ENCODE data around the gene TNXB.
"Not testable (repeated sequence)": the region's sequence is repeated elsewhere in the genome, so short reads cannot be mapped to it uniquely, and the experiment has no call there.

DNA sequence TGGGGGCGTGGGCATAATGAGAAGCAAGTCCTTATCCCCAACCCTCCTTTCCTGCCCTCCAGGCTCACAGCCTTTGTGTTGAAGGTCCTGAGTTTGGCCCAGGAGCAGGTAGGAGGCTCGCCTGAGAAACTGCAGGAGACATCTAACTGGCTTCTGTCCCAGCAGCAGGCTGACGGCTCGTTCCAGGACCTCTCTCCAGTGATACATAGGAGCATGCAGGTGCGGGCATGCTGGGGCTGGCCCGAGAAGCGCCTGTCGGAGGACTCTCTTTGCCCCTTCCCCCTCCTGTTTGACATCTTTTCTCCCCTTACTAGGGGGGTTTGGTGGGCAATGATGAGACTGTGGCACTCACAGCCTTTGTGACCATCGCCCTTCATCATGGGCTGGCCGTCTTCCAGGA is 80.5 kb downstream of the TNXB start:
- TF ChIP-seq, protein P1, sequence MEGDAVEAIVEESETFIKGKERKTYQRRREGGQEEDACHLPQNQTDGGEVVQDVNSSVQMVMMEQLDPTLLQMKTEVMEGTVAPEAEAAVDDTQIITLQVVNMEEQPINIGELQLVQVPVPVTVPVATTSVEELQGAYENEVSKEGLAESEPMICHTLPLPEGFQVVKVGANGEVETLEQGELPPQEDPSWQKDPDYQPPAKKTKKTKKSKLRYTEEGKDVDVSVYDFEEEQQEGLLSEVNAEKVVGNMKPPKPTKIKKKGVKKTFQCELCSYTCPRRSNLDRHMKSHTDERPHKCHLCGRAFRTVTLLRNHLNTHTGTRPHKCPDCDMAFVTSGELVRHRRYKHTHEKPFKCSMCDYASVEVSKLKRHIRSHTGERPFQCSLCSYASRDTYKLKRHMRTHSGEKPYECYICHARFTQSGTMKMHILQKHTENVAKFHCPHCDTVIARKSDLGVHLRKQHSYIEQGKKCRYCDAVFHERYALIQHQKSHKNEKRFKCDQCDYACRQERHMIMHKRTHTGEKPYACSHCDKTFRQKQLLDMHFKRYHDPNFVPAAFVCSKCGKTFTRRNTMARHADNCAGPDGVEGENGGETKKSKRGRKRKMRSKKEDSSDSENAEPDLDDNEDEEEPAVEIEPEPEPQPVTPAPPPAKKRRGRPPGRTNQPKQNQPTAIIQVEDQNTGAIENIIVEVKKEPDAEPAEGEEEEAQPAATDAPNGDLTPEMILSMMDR (IDR thresholded peaks at IDR 0.05; ENCODE audit: poor library complexity, severe bottlenecking), result not testable (repeated sequence)
- not testable (repeated sequence) for TF ChIP-seq POLR2AphosphoS5 (IDR thresholded peaks at IDR 0.05)

All from neural cell (in vitro differentiated cells).